Iris pigment epithelial cell (primary cell): ENCODE results near the gene NTM.

Experiments used
- DNase-seq: peaks from one replicate; pipeline ENCODE4 v3.0.0-alpha.2; 2011; ENCODE audit warnings: low read depth

Gene NTM

DNA sequence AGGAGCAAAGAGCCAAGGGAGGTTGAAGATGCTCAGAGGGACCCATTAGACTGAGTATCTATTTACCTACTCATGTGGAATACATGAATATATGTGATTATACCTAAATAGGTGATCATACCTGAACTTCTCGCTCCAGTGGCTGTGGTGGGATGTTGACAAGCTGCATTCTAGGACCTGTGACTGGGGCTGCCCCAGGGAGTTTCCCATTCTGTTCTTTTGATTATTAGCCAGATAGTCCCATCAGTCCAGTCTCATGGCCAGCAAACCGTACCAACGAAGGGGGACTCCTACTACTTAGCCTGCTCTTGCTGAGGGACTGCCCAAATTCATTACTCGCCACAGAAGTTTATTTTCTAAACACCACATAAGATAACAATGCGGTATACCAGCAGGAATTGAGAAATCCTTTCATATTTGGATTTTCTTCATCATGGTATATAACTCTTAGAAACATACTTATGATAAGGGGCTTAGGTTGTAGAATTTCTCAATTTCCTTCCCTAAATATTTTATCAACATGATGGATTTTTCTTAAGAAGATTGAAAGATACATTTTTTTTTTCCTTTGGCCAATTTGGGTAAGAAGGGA, 273.9 kb downstream of the NTM start:
- DNase-seq: no peak

DNA sequence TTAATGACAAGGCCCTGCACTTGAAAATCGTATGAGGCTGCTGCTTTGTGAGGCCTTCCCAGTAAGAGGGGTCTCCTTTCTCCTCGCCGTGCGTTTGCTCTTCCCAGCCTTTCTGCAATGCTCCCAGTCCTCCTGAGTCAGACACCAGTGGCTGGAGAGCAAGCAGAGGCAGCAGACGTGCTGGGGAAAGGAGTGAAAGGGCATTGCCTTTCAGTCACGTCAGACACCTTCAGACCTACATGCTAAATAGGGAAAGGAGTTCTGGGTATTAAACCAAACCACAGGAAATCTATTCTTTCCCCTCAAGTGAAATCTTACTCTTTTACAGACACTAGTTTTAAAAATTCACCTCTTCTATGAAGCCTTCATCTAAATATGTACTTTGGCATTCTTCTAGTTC, 274.8 kb downstream of the NTM start:
- DNase-seq: no peak

GRCh38 chr11:131649856-131650255, 279.4 kb downstream of the NTM start:
- no peak for DNase-seq

DNA sequence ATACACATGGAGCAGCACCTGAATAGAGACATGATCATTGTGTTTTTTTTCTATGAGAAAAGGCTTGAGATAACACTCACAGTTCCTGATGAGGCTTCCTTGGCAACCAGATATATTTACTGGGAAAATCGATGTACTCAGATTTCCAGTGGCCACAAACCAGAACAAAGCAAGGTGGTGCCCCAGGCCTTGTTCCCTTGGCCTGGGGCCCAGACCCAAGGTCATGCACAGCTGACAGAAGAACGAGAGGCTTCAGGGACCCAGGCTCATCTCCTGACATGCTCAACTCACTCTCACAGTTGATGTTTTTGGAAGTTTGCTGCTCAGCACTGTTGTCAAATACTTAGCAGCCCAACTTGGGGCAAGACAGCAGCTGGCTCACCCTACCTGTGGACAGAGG, 281.8 kb downstream of the NTM start:
- DNase-seq: no peak

DNA sequence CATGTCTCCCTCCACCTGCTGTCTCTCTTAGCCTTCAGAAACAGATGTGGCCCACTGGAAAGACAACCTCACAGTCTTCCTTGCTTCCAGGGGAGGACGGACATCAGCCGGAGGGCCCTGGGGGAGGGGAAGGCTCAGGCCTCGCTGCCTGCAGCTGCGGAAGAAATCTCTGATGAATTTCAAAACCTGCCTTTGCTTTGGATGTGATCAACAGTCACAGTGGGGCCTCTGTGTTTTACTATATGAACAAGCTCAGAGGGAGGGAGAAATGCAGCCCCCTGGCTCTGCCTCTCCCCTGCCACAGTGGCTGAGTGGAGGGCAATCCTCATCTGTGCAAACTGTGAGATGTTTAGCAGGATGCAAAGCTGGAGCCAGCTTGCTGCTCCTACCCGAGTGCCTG, 282.8 kb downstream of the NTM start:
- no peak for DNase-seq

- no peak for DNase-seq
Measured at GRCh38 chr11:131654849-131655248, 284.4 kb downstream of the NTM start.

- no peak for DNase-seq
Measured at GRCh38 chr11:131656179-131656838, 285.9 kb downstream of the NTM start.

GRCh38 chr11:131656839-131657211, 286.4 kb downstream of the NTM start:
- DNase-seq: no peak

DNA sequence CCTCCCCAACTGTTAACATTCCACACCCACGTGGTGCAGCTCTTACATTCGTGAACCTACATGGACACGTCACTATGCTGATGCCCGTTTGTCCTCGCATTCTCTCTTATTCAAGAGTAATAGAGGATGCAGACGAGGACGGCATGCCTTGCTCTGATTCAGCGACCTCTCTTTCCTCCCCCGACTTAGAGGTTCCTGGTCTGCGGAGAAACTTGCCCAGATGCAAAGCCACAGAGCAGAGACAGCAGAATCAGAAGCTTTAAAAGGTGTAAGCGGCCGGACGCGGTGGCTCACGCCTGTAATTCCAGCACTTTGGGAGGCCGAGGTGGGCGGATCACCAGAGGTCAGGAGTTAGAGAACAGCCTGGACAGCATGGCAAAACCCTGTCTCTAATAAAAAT, 288.0 kb downstream of the NTM start:
- no peak for DNase-seq

DNA sequence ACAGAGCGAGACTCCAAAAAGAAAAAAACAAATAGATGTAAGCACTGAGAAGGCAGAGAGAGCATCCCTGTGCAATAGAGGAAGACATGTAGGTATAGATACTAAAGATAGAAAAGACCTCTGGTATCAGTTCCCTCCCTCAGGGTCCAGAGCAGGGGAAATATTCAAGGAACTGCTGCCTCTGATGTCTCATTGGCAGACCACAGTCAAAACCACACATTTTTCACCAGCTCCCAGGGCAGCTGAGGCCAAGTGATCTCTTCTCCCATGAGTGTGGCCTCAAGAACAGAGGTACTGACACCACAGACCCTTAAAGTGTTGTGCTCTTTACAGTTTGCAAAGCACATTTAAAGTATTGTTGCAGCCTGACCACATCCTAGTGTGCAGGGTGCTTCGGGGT, 288.5 kb downstream of the NTM start:
- DNase-seq: no peak

- DNase-seq: no peak
Measured at GRCh38 chr11:131659931-131660330, 289.5 kb downstream of the NTM start.

DNA sequence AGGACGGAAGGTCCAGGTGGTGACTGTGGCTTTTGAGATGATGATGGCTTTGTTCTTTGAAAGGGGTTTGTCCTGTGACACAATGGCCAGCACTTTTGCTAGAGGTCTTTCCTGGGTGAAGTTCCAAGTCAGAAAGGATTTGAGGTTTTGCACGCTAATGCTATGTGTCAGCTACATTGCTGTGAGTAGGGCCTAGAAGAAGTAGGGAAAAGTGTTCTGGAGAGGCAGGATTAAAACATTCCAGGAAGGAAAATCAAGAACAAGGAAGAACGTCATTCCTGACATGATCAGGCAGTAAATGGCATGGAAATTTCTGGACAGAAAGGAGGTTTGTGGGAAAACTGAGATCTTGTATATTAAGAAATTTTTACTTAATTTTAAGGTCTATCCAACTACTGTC, 290.7 kb downstream of the NTM start:
- DNase-seq: no peak

- DNase-seq: no peak
Measured at GRCh38 chr11:131662317-131662972, 292.0 kb downstream of the NTM start.

- DNase-seq: no peak
Measured at GRCh38 chr11:131662993-131663392, 292.6 kb downstream of the NTM start.

DNA sequence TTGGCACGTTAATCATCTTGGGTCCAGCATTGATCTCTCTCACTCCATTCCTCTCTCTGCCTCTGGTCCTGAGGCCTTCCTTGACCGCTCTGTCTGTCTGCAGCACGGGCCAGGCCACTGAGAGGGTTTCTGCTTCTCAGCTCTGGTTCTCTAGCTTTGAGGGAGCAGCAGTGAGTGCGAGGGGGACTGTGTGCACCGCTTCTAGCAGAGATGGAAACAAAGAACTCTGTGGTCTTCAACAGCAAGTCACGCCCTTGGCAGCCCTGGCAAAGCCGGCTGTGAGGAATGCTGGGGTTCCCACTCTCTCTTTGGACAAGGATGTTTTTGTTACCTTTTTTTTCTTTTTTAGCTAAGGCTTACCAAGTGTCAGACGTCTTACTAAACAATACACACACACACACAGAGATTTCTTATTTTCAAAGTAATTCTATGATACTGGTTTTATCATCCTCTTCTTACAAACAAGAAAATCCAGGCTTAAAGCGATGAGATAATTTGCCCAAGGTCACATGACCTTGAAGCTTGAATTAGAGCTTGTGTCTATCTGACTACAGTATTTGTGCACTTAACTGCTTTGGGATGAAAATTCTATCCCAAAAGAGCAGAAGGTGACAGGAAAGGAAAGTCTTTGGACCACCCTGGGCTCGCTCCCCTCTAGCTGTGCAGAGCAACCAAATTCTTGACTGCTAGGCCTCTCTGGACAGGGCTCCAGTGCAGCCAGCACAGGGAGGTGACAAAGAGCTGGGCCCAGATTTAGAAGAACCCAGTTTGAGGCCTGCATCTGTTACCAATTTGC, 293.2 kb downstream of the NTM start:
- no peak for DNase-seq

DNA sequence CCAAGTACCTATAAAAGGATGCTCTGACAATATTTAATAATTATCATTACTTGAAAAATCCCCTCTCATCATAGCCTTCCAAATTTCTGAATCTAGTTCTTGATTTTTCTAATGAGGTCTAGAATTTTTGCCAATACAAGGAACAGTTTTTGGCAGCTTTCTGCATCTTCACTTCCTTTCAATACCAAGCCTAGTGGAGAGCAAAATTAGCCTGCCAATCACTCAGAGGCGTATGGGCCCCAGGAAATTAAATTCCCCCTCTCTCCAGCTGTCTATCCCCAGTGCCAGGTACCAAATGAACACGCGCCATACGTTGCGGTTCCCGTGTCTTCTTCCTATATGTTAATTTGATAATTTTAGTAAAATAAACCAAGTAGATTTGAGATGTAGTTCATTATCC, 293.9 kb downstream of the NTM start:
- no peak for DNase-seq

DNA sequence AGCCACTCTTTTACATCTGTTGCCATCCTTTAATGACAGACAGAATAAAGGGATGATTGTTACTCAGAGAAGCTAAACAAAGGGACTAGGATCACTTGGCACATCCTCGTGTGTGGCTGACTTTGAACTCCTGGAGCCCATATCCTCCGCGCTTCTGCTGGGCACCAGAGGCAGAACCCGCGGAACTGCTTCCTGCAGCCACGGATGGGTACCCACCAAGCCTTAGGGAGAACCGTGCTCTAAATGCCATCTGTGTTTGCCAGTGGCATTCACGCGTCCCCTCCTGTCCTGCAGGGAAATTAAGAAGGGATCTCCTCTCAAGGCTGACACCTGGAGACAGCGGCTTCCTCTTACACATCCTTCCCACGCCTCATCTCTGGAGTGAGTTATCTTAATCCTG, 294.4 kb downstream of the NTM start:
- no peak for DNase-seq

GRCh38 chr11:131665344-131665968, 295.0 kb downstream of the NTM start:
- no peak for DNase-seq

DNA sequence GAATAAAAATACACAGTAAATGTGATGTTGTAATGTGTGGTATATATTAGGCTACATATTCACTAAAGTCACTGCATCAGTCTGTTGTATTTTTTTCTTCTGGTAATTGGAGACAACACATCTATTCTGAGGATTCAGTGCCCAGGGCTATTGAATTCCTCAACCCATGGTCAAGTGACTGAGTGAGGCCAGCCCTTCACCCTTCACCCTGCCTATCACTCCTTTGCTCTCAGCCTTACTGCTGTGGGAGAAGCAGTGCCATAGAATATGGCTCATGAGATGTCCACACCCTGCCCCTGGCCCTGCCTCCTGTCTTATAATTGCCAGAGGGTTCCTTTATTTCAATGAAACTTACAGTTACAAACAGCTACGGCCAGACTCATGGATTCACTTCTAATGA, 295.6 kb downstream of the NTM start:
- no peak for DNase-seq

GRCh38 chr11:131666617-131667016, 296.2 kb downstream of the NTM start:
- DNase-seq: no peak

DNA sequence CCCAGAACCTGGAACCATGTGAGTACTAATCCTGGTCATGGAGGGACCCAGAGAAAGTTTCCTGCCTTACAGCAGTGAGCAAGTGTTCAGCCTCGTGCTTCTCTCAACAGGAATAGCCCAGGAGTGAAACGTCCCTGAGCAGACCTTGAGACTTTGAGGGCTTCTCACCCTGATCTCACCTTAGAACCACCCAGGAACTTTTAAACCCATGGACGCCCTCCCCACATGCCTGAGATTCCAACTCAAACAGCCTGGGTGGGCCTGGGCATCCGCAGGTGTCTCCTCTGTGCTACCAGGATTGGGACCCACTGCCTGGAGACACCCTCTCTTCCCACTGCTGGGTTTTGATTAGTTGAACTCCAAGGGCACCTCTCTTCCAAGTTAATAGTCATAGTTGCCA, 297.2 kb downstream of the NTM start:
- no peak for DNase-seq
